CD4-positive, alpha-beta T cell treated with Interferon gamma for 1 hour (primary cell): Measurements from ENCODE around the gene DOK6.

Experiments
- DNase-seq: peaks from one replicate; pipeline ENCODE4 v3.0.0-alpha.2; 2020

The DOK6 gene

DNA sequence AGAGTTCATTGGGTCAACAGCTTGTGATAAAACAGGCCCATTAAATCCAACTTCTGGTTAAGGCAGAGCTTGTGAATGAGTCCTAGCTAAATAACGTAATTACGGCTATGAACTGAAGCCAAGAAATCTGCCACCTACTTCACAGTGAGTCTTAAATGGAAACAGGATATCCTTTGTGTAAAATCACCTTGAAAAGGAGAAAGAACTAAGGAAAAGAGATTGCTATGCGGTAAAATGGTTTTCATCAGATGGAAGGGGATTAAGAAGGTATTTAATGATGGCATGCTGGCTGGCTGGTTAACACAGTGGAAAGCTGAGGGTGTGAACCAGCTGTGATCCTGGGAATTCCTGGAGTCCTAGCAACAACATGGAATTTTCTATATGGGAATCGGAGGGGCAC lies 156.6 kb downstream of the DOK6 start:
- no peak for DNase-seq

DNA sequence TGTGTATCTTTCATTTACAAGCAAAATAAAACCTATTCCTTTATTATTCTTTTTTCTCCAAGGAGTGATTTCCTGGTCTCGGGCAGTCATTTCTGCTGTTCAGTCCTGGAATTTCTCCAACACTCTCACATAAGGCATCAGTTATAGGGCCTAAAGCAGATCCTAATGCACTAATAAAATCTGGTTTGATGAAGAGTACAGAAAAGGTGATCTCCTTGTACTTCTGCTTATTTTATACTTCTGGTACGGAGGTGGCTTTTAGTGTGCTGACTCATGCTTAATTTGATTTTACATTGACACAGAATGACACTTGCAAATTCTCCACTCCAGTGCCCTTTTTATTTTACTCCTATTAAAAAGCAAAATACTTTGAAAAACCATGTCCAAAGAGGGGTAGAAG lies 157.4 kb downstream of the DOK6 start:
- no peak for DNase-seq

DNA sequence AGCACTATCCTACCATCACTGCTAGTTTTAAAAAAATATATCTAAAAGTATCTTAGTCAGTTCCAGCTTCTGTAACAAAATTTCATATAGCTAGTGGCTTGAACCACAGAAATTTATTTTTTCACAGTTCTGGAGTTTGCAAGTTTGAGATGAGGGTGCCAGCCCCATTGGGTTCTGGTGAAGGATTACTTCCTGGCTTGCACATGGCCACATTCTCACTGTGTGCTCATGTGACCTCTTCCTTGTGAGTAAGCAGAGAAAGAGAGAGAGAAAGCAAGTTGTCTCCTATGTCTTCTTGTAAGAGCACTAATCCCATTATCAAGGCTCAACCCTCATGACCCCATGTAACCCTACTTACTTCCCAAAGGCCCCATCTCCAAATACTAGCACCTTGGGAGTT lies 158.9 kb downstream of the DOK6 start:
- DNase-seq = no peak

DNA sequence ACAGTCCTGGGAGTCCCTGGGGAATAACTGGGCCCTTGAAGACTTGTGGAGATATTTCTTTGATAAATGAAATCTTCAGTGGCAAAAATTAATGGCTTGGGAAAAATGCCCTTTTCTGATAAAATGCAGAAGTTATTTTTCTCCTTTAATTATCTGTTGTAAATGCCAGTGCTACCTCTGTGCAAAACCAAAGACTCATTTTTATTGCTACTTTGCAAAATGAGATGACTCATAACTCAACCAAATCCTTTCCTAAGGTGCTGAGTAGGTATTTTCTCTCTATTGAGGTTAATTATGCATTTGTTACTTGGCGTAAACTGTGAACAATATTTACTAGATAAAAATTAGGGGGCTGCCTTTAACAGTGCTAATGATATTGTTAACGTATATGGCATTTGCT lies 163.9 kb downstream of the DOK6 start:
- DNase-seq = no peak

DNA sequence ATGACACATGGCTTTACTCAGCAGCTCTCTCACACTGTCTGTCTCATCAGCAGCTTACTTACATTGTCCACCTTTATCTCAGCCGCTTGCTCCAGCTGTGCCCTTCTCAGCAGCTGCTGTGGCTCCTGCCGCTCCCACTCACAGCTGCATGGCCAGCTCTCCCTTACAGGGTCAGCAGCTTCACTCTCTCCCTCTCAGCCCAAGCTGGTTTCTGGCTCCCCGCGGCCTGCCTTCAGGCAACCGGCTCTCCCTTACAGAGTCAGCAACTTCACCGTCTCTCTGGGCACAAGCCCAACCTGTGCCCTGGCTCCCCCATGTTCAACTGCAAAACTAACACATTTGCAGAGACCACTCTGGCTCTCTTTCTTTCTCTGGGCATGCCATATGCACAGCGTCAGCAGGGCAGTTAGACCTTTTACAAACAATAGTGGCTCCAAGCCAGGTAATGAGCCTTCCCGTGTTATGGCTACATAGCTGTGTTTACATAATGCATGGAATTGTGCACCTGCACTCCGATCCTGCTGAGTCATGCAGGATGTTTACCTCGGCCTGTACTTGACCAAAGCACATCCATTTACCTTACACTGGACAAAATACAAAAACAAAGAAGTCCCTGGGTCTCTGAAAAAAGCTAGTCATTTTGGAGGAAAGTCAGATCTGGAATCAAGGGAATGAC lies 167.3 kb downstream of the DOK6 start:
- no peak for DNase-seq

DNA sequence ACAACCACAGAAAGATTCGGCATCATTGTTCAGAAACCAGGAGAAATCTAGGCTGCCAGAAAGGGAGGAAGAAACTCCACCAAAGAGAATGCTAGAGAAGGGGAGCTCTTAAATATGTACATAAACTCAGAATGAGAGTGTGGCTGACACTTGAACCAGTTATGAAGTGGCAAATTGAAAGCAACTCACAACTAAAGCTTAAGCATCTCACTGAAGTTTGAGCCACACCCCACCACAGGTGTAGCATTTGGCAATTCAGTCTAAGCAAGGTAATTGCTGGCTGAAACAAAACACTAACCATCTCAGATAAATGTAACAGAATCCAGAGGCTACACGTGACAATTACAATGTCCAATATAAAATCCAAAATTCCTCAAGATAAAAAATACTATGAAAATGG lies 168.4 kb downstream of the DOK6 start:
- no peak for DNase-seq

DNA sequence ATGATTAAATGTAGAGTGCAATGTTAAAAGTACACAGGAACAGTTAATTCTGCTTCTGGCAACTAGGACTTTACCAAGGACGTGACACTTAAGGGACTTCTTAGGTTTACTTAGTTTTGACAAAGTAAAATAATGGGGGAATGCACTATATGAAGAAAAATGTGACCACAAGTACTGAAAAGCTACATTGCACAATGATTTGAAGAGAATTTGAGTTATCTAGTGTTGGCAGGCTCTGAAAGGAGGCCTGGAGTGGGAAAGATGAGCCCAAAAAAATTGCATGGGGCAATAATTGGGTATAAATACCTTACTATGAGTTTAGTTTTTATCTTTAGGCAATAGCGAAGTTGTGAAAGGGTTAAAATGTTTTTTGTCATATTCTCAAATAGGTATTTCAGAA lies 173.7 kb downstream of the DOK6 start:
- no peak for DNase-seq

DNA sequence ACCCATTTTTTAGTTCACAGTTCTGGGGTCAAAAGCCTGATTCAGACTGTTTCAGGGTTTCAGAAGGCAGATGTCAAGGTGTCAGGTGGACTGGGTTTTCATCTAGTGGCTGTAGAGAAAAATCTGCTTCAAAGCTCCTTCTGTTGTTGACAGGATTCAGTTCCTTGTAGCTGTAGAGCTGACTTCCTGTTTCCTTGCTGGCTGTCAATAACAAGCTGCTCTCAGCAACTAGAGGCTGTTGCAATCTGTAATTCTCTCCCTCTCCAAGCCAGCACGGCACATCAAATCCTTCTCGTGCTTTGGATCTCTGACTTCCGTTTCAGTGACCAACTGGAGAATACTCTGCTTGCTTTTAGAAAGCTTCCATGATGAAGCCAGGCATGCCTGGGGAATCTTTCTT lies 179.4 kb downstream of the DOK6 start:
- no peak for DNase-seq

DNA sequence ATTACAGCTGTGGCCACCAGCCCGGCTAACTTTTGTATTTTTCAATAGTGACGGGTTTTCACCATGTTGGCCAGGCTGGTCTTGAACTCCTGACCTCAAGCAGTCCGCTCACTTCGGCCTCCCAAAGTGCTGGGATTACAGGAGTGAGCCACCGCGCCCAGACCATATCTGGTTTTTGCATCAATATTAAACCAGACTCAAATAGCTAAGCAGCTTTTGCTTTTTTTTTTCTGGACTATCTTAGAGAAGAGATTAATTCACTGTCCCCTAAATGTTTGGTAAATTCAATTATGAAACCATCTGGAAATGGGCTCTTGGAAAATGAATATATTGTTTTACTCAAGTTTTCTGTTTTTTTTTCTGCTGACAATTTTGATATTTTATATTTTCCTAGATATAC lies 183.7 kb downstream of the DOK6 start:
- DNase-seq = no peak

DNA sequence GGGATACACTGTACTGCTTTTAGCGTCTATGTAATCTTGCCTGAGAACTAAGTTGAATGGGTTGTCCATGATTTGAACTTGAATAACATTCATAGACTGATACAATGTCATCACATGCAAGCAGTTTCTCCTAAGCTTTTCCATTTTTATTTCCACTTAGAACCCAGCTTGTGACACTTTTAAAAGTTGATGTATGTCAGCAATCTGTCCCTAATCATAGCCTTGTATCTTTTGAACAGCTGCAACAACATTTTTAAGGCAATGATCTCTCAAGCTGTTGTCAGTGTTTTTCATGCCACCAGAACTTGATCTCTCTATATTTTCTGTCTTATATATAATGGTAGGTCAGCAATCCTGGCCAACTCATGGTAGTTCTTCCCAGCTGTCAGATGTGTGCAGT lies 185.0 kb downstream of the DOK6 start:
- no peak for DNase-seq

DNA sequence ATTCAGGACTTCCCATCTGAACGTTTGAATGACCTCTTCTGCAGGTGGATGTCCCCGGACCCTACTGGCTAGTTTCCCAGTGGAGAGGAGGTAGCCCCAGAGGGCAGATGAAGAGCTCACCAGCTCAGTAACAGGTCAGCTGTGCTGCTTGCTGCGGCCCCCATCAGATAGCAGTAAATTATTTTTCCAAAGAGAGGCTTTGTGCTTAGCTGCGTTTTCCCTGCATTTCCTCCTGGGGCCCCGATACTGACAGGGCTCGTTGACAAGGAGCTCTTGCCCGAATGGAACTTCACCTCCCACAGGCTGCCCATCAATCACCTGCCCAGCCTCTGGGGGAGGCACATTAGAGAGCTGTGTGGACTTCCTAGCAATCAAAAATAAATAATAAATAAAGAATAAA lies 185.8 kb downstream of the DOK6 start:
- DNase-seq = no peak

DNA sequence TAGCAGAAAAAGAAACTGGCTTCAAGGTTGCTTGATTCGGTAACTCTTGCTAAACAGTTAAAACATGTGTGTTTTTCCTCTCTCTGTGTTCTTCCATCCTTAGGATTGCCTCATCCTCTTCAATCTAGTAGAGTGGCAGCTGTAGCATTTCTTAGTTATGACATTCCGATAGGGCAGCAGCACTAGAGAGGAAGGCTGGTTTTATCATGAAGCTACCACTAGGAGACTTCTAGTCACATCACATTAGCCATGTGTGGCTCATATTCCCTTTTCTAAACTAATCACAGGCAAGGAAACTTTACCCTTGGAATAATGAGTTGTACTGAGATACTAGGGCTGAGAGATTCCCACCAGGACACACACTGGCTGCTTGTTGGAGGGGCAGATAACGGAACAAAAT lies 187.6 kb downstream of the DOK6 start:
- no peak for DNase-seq

DNA sequence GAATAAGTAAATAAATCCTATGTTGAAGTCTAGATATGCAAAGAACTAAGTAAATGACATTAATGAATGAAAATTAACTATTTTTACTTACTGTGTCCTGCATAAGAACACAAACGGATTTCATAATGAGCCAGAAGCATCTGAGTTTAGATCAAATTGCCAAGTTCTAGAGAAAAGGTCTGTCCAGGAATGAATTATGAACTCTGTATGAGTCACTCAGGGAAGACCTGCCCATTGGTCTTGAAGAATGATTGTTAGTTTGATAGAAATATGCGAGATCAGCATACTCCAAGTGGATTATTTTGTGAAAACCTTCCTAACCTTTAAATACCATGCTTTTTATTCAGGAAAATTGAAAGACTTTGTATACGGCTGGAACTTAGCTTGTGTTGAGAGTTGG lies 189.5 kb downstream of the DOK6 start:
- no peak for DNase-seq

DNA sequence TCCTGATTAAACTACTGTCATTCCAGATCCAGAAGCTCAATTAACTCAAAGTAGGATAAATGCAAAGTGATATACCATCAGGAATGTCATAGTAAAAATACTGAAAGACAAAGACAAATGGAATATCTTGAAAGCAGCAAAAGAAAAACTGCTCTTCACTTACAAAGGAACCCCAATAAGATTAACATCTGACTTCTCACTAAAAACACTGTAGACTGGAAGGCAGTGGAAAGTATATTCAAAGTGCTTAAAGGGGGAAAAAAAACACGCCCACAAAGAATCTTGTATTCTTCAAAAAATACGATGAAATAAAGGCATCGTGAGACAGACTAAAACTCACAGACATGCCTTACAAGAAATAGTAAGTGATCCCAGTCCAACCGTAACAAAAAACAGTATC lies 195.7 kb downstream of the DOK6 start:
- no peak for DNase-seq

DNA sequence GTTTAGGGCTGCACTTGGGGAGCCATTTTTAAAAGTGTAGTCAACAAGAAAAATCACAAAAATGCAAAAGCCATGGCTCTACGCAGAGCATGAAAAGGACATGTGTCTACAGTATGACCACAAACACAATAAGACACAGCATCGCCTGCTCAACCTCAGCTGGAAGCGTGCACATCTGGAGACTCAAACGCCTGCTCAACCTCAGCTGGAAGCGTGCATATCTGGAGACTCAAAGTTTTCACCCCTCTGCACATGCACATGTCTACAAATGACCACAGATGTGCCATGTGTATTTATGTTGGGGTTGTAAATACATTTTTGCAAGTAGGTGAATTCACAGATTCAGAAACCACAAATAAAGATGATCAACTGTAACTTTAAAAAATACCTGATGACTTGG lies 196.9 kb downstream of the DOK6 start:
- DNase-seq = no peak

DNA sequence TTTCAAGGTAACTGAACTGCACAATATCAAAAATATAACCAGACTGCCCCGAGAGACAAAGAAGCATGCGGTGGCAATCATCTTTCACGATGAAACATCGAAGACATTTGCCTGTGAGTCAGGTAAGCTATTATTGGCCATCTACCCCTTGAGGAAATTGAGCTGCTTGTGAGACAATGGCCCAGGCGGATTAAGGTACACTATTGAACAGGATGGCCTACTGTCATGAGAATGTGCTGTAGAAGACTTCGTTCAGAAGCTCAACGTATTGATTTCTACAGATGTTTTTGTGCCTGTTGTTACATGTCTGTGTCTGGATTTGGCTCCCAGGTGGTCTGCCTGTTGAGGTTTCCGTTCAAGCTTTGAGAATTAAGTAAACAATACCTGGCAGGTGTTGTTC lies 198.7 kb downstream of the DOK6 start:
- DNase-seq = no peak

DNA sequence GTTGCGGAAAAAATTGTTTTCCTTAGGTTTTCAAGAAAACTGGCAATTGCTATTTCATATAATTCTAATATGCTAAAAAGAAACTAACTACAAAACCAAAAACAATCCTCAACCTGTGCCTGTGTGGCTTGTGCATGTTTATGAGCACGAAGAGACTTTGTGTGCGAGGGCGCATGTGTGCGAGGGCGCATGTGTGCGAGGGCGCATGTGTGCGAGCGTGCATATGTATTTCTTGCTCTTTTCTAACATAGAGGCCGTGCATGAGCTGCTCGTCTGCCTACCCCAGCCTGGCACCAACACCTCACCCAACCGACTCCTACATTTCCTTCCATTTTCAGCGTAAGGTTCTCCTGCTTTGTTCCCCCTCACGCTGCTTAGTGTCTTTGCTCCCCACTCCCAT lies 211.6 kb downstream of the DOK6 start:
- no peak for DNase-seq

DNA sequence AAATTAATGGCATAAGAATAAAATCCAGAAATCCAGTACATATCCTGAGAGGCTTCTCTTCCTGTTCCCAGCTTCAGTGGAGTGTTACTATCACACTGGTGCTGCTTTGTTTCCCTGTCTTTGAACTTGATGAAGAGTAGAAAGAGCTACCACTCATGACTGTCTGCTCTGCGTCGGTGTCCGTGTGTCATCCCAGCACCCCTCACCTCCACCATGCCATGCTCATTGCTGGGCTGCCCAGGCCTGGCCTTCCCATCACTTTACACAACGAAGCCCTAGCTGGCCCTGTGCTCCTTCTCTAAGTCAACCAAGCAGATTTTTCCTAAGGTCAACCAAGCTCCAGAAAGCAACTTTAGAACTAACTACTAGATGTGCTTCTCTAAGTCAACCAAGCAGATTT lies 215.4 kb downstream of the DOK6 start:
- DNase-seq = no peak

DNA sequence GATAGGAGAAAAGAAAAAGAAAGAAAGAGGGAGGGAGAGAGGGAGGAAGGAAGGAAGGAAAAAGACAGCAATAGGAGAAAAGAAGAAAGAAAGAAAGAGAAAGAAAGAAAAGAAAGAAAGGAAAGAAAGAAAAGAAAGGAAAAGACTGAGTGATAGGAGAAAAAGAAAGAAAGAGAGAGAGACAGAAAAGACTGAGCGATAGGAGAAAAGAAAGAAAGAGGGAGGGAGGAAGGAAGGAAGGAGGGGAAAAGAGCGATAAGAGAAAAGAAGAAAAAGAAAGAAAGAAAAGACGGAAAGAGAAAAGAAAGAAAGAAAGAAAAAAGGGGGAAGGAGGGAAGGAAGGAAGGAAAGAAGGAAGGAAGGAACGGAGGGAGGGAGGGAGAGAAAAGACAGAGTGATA lies 216.7 kb downstream of the DOK6 start:
- no peak for DNase-seq

DNA sequence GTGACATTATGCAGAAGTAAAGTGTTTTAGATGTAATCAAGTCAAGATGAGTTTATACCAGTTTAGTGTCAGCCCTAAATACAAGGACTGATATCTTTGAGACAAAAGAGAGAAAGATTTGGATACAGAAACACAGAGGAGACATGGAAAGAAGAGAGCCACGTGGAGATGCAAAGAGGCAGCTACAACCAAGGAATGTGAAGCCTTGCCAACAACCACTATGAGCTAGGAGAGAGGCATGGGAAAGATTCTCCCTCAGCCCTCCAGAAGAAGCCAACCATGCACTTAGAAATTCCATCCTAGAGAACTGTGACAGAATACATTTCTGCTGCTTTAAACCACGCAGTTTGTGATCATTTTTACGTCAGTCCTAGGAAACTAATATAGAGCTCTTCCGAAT lies 217.2 kb downstream of the DOK6 start:
- DNase-seq = no peak

DNA sequence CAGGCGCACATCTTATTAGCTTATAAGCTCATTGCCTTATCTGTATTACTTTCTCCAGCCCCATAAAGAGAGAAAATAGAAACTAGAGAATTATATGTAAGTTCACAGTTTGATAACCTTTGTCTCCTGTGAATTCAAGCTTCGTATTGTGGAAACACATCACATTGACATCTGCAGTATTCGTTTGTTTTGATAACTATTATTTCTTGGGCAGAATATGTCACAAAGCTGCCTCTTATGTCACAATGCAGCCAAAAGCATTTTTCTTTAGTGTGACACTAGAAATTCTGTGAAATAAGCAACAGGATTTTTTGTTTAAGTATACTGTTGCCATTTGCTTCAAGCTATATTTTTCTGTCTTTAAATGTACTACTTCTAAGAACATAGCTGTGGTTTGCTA lies 221.5 kb downstream of the DOK6 start:
- DNase-seq = no peak

DNA sequence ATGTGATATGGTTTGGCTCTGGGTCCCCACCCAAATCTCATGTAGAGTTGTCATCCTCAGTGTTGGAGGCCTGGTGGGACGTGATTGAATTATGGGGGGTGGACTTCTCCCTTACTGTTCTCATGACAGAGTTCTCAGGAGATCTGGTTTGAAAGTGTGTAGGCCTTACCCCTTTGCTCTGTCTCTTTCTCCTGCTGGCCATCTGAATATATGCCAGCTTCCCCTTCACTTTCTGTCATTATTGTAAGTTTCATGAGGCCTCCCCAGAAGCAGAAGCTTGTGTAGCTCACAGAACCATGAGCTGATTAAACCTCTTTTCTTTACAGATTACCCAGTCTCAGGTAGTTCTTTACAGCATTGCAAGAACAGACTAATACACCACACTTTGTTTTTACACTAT lies 222.3 kb downstream of the DOK6 start:
- DNase-seq = no peak

DNA sequence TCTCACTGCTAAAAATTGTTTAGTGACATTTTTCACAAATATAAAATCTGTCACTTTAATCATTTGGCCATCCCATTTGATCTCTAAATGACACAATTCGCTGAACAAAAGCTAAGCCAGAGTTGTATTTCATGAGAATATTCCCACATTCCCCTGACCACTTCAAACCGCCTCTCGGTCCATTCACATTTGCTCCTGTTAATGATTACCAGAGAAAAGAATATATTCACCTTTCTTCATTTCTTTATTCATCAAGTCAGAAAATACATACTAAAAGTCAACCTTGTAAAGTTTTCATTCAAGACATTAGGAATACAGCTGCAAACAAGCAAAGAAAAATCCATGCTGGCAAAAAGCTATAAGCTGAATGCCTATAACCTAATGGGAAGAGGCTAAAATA lies 225.5 kb downstream of the DOK6 start:
- DNase-seq = no peak

DNA sequence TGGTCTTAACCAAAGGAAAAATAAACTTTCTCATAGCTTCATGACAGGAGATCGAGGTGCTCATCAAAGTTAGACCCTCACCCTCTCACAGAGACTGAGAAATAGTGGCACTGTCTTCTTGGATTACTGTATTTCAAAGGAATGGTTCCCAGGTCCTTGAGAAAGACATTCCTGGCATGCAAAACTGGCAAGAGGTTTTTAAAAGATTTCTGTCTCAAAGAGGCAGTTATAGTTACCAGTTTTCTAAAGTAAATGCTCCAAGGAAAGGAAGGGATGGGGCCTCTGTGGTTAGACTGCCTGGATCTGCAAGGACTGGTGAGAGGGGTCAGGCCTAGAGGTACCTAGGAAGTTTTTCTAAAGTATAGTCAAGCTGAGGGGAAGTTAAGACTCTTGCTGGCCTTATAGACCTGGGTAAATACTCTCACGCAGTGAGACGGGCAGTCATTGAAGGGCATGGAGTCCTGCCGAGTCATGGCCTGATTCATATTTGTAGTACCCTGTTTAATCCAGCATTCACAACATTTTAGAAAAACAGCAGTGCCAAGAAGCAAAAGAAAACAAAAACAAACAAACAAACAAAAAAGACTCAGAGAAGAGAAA lies 226.1 kb downstream of the DOK6 start:
- no peak for DNase-seq

DNA sequence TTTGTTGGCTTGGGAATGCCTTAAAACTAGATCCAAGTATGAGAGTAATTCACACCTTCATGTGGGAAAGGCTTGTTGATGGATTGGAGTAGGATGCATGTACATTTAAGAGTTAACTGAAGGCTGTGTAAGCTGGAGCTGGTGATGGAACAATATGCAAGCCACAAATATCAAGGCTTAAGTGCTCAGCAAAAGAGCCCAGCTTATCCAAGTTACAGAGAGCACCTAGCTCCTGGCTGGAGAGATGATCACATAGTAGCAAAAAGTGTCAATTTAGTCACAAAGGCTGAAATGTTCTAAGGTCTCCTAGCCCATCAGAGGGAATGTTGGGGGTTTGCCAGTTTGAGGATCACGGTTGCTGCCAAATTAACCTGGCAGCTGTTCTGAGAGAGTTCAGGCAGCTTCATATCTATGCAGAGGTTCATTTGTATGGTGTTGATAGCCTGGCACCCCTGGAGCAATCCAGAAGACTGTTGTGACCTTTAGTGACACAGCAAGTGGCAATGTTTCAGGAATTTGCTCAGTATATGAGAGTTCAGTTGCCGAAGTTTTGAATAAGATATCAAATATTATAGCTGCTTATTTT lies 228.2 kb downstream of the DOK6 start:
- no peak for DNase-seq
